Right lobe of liver (tissue), 6 donors: Measurements from ENCODE around the gene MPC1L. TPM values are rescaled to one million over a fixed set of nuclear protein-coding genes. Genes with fewer than 3 reads are reported as not detected.
A peak's percentile ranks its signal among the peaks of the same experiment; 100 is the strongest.
"Not testable (repeated sequence)": the region's sequence is repeated elsewhere in the genome, so short reads cannot be mapped to it uniquely, and the experiment has no call there.

ENCODE experiments used
- ATAC-seq, 4 donors: fragments of 200-7000 bp; cut with Tn5 transposase; one replicate each; pipeline ENCODE4 v1.9.1; 2020; ENCODE audit warnings: mild to moderate bottlenecking in 4 of 4, moderate library complexity in 4 of 4
- DNase-seq, 3 donors: peaks; one replicate each; pipeline ENCODE4 v3.0.0-alpha.2; 2020
- H3K27ac ChIP-seq, 3 donors: fragments of 200-600 bp; one replicate each; pipeline ENCODE4 v1.8.0; 2022
- H3K27me3 ChIP-seq, 2 donors: fragments of 200-600 bp; one replicate each; pipeline ENCODE4 v1.8.0; 2022
- H3K36me3 ChIP-seq, 4 donors: fragments of 200-600 bp; sonication (generic) in 1 of 4; one replicate each; pipeline versions ENCODE4 v1.5.1 to v1.8.0; 2017 to 2022; ENCODE audit warnings: control low read depth in 1 of 4
- H3K4me1 ChIP-seq, 4 donors: fragments of 200-600 bp; sonication (generic) in 1 of 4; one replicate each; pipeline versions ENCODE4 v1.5.1 to v1.8.0; 2017 to 2022; ENCODE audit warnings: control low read depth in 1 of 4
- H3K4me3 ChIP-seq, 3 donors: fragments of 200-600 bp; one replicate each; pipeline ENCODE4 v1.8.0; 2022
- H3K9me3 ChIP-seq, 4 donors: fragments of 200-600 bp; sonication (generic) in 1 of 4; one replicate each; pipeline versions ENCODE4 v1.5.1 to v1.8.0; 2017 to 2022; ENCODE audit warnings: control low read depth in 1 of 4
- CTCF ChIP-seq, 4 donors: fragments of 200-600 bp in 3 of 4; fragments of 450-650 bp in 1 of 4; IDR thresholded peaks; one replicate each; pipeline versions ENCODE4 v1.5.1 to v1.8.0; 2016 to 2022; ENCODE audit warnings: antibody characterized with exemption in 4 of 4, mild to moderate bottlenecking in 2 of 4
- POLR2A ChIP-seq: fragments of 450-650 bp; IDR thresholded peaks from one replicate; pipeline ENCODE4 v1.6.1; 2017; ENCODE audit warnings: antibody characterized with exemption, mild to moderate bottlenecking
- WGBS: methylation state at CpG from one replicate; pipeline ENCODE4 v1.1.6; 2018; ENCODE audit warnings: low coverage, low lambda C conversion rate; ENCODE audit not compliant: insufficient coverage; ENCODE audit errors: missing lambda C conversion rate; 5-methylcytosine and 5-hydroxymethylcytosine counted together
- intact Hi-C, 2 donors: fragments of 100-400 bp; cut with DNase I; formaldehyde crosslinking; loops; one replicate each; pipeline versions ENCODE4 v1.11.2 to v1.14.1; 2022
- long read RNA-seq: library from polyadenylated mRNA; unstranded; transcript quantifications from one replicate; pipeline ENCODE4 v2.0.0, GENCODE V29; 2019
- total RNA-seq, 6 experiments: library from RNA; depleted of rRNA in 2 of 6; stranded (reverse); fragments of >200 nt in 2 of 6; fragmentation: NEBNext Ultra II Directional in 3 of 6; extraction: Animal tissue kit (Norgen Biotek cat#: 25700) in 3 of 6; gene quantifications; one replicate each; pipeline versions ENCODE4 v1.1.0 to v1.2.4, GENCODE V29; 2016 to 2023
- donor health status: DM: no; HTN: yes; CAD: no.
- donor health status: DM: no; HTN: no; CAD: no.
- donor health status: DM: no; HTN: no; CAD: no.
- donor health status: DM: no; HTN: yes; CAD: no.
- donor health status: DM: no; HTN: yes; CAD: no.

The MPC1L gene
- not detected for total RNA-seq
- long read RNA-seq: 0 reads

- Histone ChIP-seq H3K4me1 (no peaks in the 10 kb centered on the region), H3K4me3 (no peak within 1 kb of the TSS), H3K27me3 (peaks cover 0 to 7% of the 10 kb centered on the region in 2 donors), H3K9me3 (no peaks in the 10 kb centered on the region), H3K27ac (no peak within 1 kb of the TSS), H3K36me3 (peaks cover 0 to 6% (median 2%) of the 10 kb centered on the region in 4 donors)
- ATAC-seq (no peak), DNase-seq (no peak)
- 80% methylated on average over 8 of the region's 38 CpGs for WGBS
- intact Hi-C loops: no loop called here
- TF ChIP-seq CTCF (IDR thresholded peaks at IDR 0.05) (no peak), POLR2A (no peak)
These were observed at the start of gene MPC1L for GRCh38 chrX:40623139-40623536. TSS of gene MPC1L (plus strand) at chrX:40623428. CDS start at chrX:40623566, 138 bp downstream.

- Histone ChIP-seq H3K27ac (no peak overlapping the region), H3K36me3 (no peaks in the 10 kb centered on the region), H3K27me3 (no peaks in the 10 kb centered on the region), H3K9me3 (no peaks in the 10 kb centered on the region), H3K4me1 (no peaks in the 10 kb centered on the region), H3K4me3 (no peak overlapping the region)
- 20% methylated on average over 1 of the region's 2 CpGs for WGBS
- intact Hi-C loops: no loop called here
- TF ChIP-seq POLR2A (no peak), CTCF (IDR thresholded peaks at IDR 0.05) (peak; percentile 32 to 50 (median 44))
- ATAC-seq: peak in 2 of 4 donors; percentile 32 to 41
- DNase-seq: no peak
These were observed 49.5 kb upstream of the MPC1L start for GRCh38 chrX:40573763-40574162.

- H3K27me3 ChIP-seq, H3K9me3 ChIP-seq, H3K4me3 ChIP-seq, intact Hi-C loops, DNase-seq, H3K36me3 ChIP-seq, H3K4me1 ChIP-seq, ATAC-seq, H3K27ac ChIP-seq: not testable (repeated sequence)
- 64% methylated on average over 2 of the region's 2 CpGs for WGBS
These were observed 47.8 kb upstream of the MPC1L start for GRCh38 chrX:40575411-40575810.

GRCh38 chrX:40576291-40576690 lies 46.9 kb upstream of the MPC1L start:
- intact Hi-C loops: no loop called here
- no peak for DNase-seq
- 80% methylated on average over 3 of the region's 3 CpGs for WGBS
- Histone ChIP-seq H3K27ac (no peak overlapping the region), H3K27me3 (no peaks in the 10 kb centered on the region), H3K36me3 (no peaks in the 10 kb centered on the region), H3K4me1 (no peaks in the 10 kb centered on the region), H3K4me3 (no peak overlapping the region), H3K9me3 (no peaks in the 10 kb centered on the region)
- TF ChIP-seq CTCF (IDR thresholded peaks at IDR 0.05) (no peak), POLR2A (no peak)
- ATAC-seq: no peak

GRCh38 chrX:40578039-40578695 lies 45.1 kb upstream of the MPC1L start:
- ATAC-seq: no peak
- 50% methylated on average over 7 of the region's 7 CpGs for WGBS
- H3K27ac ChIP-seq: no peak overlapping the region
- no peak for TF ChIP-seq POLR2A
- no peak for TF ChIP-seq CTCF (IDR thresholded peaks at IDR 0.05)
- no peak for DNase-seq
- H3K27me3 ChIP-seq: no peaks in the 10 kb centered on the region
- peaks cover 0 to 10% (median 0%) of the 10 kb centered on the region in 4 donors for H3K4me1 ChIP-seq
- no peaks in the 10 kb centered on the region for H3K36me3 ChIP-seq
- intact Hi-C loops: no loop called here
- H3K4me3 ChIP-seq: no peak overlapping the region
- H3K9me3 ChIP-seq: no peaks in the 10 kb centered on the region
